HCT116 (cell line): ENCODE data around the gene LY86. TPM values are rescaled to one million over a fixed set of nuclear protein-coding genes. Genes with fewer than 3 reads are reported as not detected.

Experiments
- ATAC-seq: fragments of 200-7000 bp; cut with Tn5 transposase; 2 replicates; pipeline ENCODE4 v1.9.1; 2020; ENCODE audit warnings: mild to moderate bottlenecking, moderate library complexity
- BruUV-seq: library from RNA; stranded (reverse); fragments of 400-500 nt; replicated peaks from 2 replicates; lab custom pipeline; 2021; lab: Mats Ljungman, UMichigan
- CTCF ChIA-PET: fragments of 300-600 bp; sonication (Branson Sonifier 250); formaldehyde crosslinking; loops from one replicate; lab custom pipeline; 2021; ENCODE audit warnings: antibody characterized with exemption; lab: Charles Lee
- POLR2A ChIA-PET: fragments of 300-600, 350-600 bp; sonication (Branson Sonifier 250); formaldehyde crosslinking; loops from one replicate; lab custom pipeline; 2021; ENCODE audit warnings: antibody characterized with exemption; lab: Charles Lee
- RAD21 ChIA-PET, 2 experiments: fragments of 300-600 bp; sonication (Branson Sonifier 250); formaldehyde crosslinking; loops; one replicate each; lab custom pipeline; 2023; ENCODE audit warnings: low total read pairs in 2 of 2; ENCODE audit not compliant: uncharacterized antibody in 2 of 2, unreplicated experiment in 2 of 2, low non-redundant PET in 1 of 2; lab: Charles Lee
- DNase-seq: peaks from one replicate; pipeline ENCODE4 v3.0.0-alpha.2; 2010; ENCODE audit warnings: low read depth, low spot score
- H2AFZ ChIP-seq: fragments of 200-600 bp; shearing (Covaris generic), sonication (generic); 2 replicates; pipeline ENCODE4 v1.6.1; 2017; ENCODE audit warnings: low read depth, mixed run types, mixed read lengths, antibody characterized with exemption, low read length; ENCODE audit not compliant: poor library complexity, severe bottlenecking
- H3K27ac ChIP-seq: 2 replicates; pipeline ENCODE4 v1.5.1; 2012; ENCODE audit warnings: low read depth, low read length
- H3K27me3 ChIP-seq: fragments of 200-600 bp; sonication (generic); 2 replicates; pipeline ENCODE4 v1.6.1; 2016; ENCODE audit warnings: mixed run types, low read length, mixed read lengths; ENCODE audit not compliant: insufficient read depth
- H3K36me3 ChIP-seq, 2 experiments: fragments of 200-500 bp in 1 of 2; fragments of 200-600 bp in 1 of 2; sonication (Bioruptor generic) in 1 of 2; sonication (generic) in 1 of 2; 2 replicates each; pipeline versions ENCODE4 v1.5.1 to v1.6.1; 2014 to 2016; ENCODE audit warnings: low read length in 2 of 2, inconsistent platforms in 1 of 2, mixed read lengths in 1 of 2, mixed run types in 1 of 2; ENCODE audit not compliant: insufficient read depth in 2 of 2, control insufficient read depth in 1 of 2
- H3K4me1 ChIP-seq, 2 experiments: fragments of 200-600 bp in 1 of 2; sonication (generic) in 1 of 2; 2 replicates each; pipeline versions ENCODE4 v1.5.1 to v1.6.1; 2012 to 2017; ENCODE audit warnings: low read length in 2 of 2, inconsistent platforms in 1 of 2, mild to moderate bottlenecking in 1 of 2, mixed read lengths in 1 of 2, mixed run types in 1 of 2, moderate library complexity in 1 of 2; ENCODE audit not compliant: insufficient read depth in 2 of 2, control insufficient read depth in 1 of 2
- H3K4me2 ChIP-seq: fragments of 200-600 bp; sonication (generic); 2 replicates; pipeline ENCODE4 v1.6.1; 2017; ENCODE audit warnings: mixed run types, low read length, mixed read lengths
- H3K4me3 ChIP-seq, 2 experiments: fragments of 200-600 bp in 1 of 2; sonication (generic) in 1 of 2; replicated peaks in 1 of 2; 2 replicates each; pipeline ENCODE4 v1.5.1; 2011 to 2016; ENCODE audit warnings: low read length in 2 of 2, control low read depth in 1 of 2, low read depth in 1 of 2, mild to moderate bottlenecking in 1 of 2, mixed read lengths in 1 of 2, mixed run types in 1 of 2
- H3K79me2 ChIP-seq: fragments of 200-600 bp; sonication (generic); 2 replicates; pipeline ENCODE4 v1.6.1; 2017; ENCODE audit warnings: mild to moderate bottlenecking, mixed run types, low read length, moderate library complexity, mixed read lengths; ENCODE audit not compliant: insufficient read depth
- H3K9ac ChIP-seq: fragments of 200-600 bp; sonication (generic); 2 replicates; pipeline ENCODE4 v1.6.1; 2016; ENCODE audit warnings: low read length, mixed read lengths
- H3K9me2 ChIP-seq: fragments of 200-600 bp; sonication (generic), shearing (Covaris generic); 2 replicates; pipeline ENCODE4 v1.6.1; 2017; ENCODE audit warnings: mixed run types, mild to moderate bottlenecking, moderate library complexity; ENCODE audit not compliant: insufficient read depth
- H3K9me3 ChIP-seq, 2 experiments: fragments of 200-500 bp in 1 of 2; fragments of 200-600 bp in 1 of 2; sonication (Bioruptor generic) in 1 of 2; sonication (generic) in 1 of 2; 2 replicates each; pipeline ENCODE4 v1.6.1; 2014 to 2017; ENCODE audit warnings: low read length in 2 of 2, mixed read lengths in 2 of 2, inconsistent platforms in 1 of 2, low read depth in 1 of 2, mild to moderate bottlenecking in 1 of 2, mixed run types in 1 of 2, moderate library complexity in 1 of 2; ENCODE audit not compliant: control insufficient read depth in 1 of 2, insufficient read depth in 1 of 2
- H4K20me1 ChIP-seq: fragments of 200-600 bp; sonication (generic), shearing (Covaris generic); 2 replicates; pipeline ENCODE4 v1.6.1; 2017; ENCODE audit warnings: mixed run types, mild to moderate bottlenecking, moderate library complexity; ENCODE audit not compliant: insufficient read depth
- CEBPB ChIP-seq: IDR thresholded peaks from 2 replicates; pipeline ENCODE4 v1.6.1; 2012; ENCODE audit warnings: low read depth
- ELF1 ChIP-seq: IDR thresholded peaks from 2 replicates; pipeline ENCODE4 v1.6.1; 2012; ENCODE audit warnings: low read depth, borderline replicate concordance
- POLR2AphosphoS5 ChIP-seq: IDR thresholded peaks from 2 replicates; pipeline ENCODE4 v1.6.1; 2011; ENCODE audit warnings: mild to moderate bottlenecking, low read depth, low read length, moderate library complexity
- RAD21 ChIP-seq: IDR thresholded peaks from 2 replicates; pipeline ENCODE4 v1.6.1; 2012; ENCODE audit warnings: low read depth, mild to moderate bottlenecking
- SP1 ChIP-seq: IDR thresholded peaks from 2 replicates; pipeline ENCODE4 v1.6.1; 2012; ENCODE audit warnings: low read depth
- YY1 ChIP-seq: IDR thresholded peaks from 2 replicates; pipeline ENCODE4 v1.6.1; 2011; ENCODE audit warnings: low read length, low read depth, moderate library complexity, mild to moderate bottlenecking; ENCODE audit not compliant: insufficient replicate concordance; ENCODE audit errors: extremely low read depth
- intact Hi-C: fragments of 100-400 bp; cut with micrococcal nuclease; formaldehyde crosslinking; loops from 2 replicates; pipeline ENCODE4 v1.10.0; 2022
- total RNA-seq: library from RNA; stranded (reverse); gene quantifications from one replicate; pipeline ENCODE4 v1.2.1, GENCODE V29; 2021; ENCODE audit not compliant: unreplicated experiment
- TF ChIP-seq, protein P1 (sequence below): IDR thresholded peaks from 2 replicates; pipeline ENCODE4 v1.6.1; 2012

The LY86 gene
- total RNA-seq, 1 experiment from 2014 or later: not detected

- RAD21 ChIA-PET: no interaction called here
- DNase-seq (no peak), ATAC-seq (no peak)
- H3K9me3 ChIP-seq: no peaks in the 10 kb centered on the region
- POLR2A ChIA-PET: no interaction called here
- CTCF ChIA-PET: no interaction called here
- no peaks in the 10 kb centered on the region for H3K79me2 ChIP-seq
- no peak overlapping the region for H3K4me3 ChIP-seq
- peaks cover 0 to 4% of the 10 kb centered on the region in 2 experiments; a peak in 1 of 4 replicates for H3K4me1 ChIP-seq
- H2AFZ ChIP-seq: no peak overlapping the region
- H3K4me2 ChIP-seq: no peak overlapping the region
- no peak for TF ChIP-seq SP1
- H3K36me3 ChIP-seq: no peaks in the 10 kb centered on the region
- no TSS peak for BruUV-seq
- intact Hi-C loops: no loop called here
- H3K9me2 ChIP-seq: no peaks in the 10 kb centered on the region
- H3K27me3 ChIP-seq: no peaks in the 10 kb centered on the region
- H3K9ac ChIP-seq: no peak overlapping the region
- no peaks in the 10 kb centered on the region for H4K20me1 ChIP-seq
- no peak overlapping the region for H3K27ac ChIP-seq
Observed at GRCh38 chr6:6661191-6661590, 72.7 kb downstream of the LY86 start.

GRCh38 chr6:6661684-6662083 lies 73.2 kb downstream of the LY86 start:
- no peaks in the 10 kb centered on the region for H4K20me1 ChIP-seq
- intact Hi-C loops: no loop called here
- no peak for ATAC-seq
- RAD21 ChIA-PET: no interaction called here
- H3K4me1 ChIP-seq: peaks cover 0 to 4% of the 10 kb centered on the region in 2 experiments; a peak in 1 of 4 replicates
- H3K27me3 ChIP-seq: no peaks in the 10 kb centered on the region
- no peak overlapping the region for H3K9ac ChIP-seq
- no peaks in the 10 kb centered on the region for H3K79me2 ChIP-seq
- CTCF ChIA-PET: no interaction called here
- H2AFZ ChIP-seq: no peak overlapping the region
- no peak overlapping the region for H3K27ac ChIP-seq
- H3K4me2 ChIP-seq: no peak overlapping the region
- H3K36me3 ChIP-seq: no peaks in the 10 kb centered on the region
- H3K9me3 ChIP-seq: no peaks in the 10 kb centered on the region
- POLR2A ChIA-PET: no interaction called here
- TF ChIP-seq YY1 (no peak), SP1 (no peak), RAD21 (no peak), CEBPB (no peak), POLR2AphosphoS5 (no peak), ELF1 (no peak)
- TF ChIP-seq, protein P1, sequence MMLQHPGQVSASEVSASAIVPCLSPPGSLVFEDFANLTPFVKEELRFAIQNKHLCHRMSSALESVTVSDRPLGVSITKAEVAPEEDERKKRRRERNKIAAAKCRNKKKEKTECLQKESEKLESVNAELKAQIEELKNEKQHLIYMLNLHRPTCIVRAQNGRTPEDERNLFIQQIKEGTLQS: no peak
- H3K9me2 ChIP-seq: no peaks in the 10 kb centered on the region
- BruUV-seq: no TSS peak
- no peak for DNase-seq
- no peak overlapping the region for H3K4me3 ChIP-seq
